Spleen (tissue), 11 donors: ENCODE data around the gene PRIMA1. TPM values are rescaled to one million over a fixed set of nuclear protein-coding genes. Genes with fewer than 3 reads are reported as not detected.

Experiments
- DNase-seq: peaks from one replicate; pipeline ENCODE4 v3.0.0-alpha.2; 2020
- H3K27ac ChIP-seq, 8 donors: fragments of 200-600 bp; sonication (generic) in 7 of 8; 1 replicate in 4 of 8; 2 replicates in 4 of 8; pipeline versions ENCODE4 v1.5.0 to v1.8.0; 2016 to 2021; ENCODE audit warnings: inconsistent platforms in 4 of 8, mild to moderate bottlenecking in 4 of 8, moderate library complexity in 1 of 8
- H3K27me3 ChIP-seq, 7 donors: fragments of 200-600 bp; sonication (generic) in 6 of 7; replicated peaks in 1 of 7; 1 replicate in 4 of 7; 2 replicates in 3 of 7; pipeline versions ENCODE4 v1.5.0 to v1.8.0; 2016 to 2021; ENCODE audit warnings: inconsistent platforms in 3 of 7, mild to moderate bottlenecking in 1 of 7
- H3K36me3 ChIP-seq, 6 donors: fragments of 200-600 bp; sonication (generic) in 5 of 6; 1 replicate in 4 of 6; 2 replicates in 2 of 6; pipeline versions ENCODE4 v1.5.0 to v1.8.0; 2016 to 2021; ENCODE audit warnings: inconsistent platforms in 2 of 6
- H3K4me1 ChIP-seq, 6 donors: fragments of 200-600 bp; sonication (generic) in 5 of 6; 1 replicate in 3 of 6; 2 replicates in 3 of 6; pipeline versions ENCODE4 v1.5.0 to v1.8.0; 2016 to 2021; ENCODE audit warnings: inconsistent platforms in 3 of 6
- H3K4me3 ChIP-seq, 8 donors: fragments of 200-600 bp; sonication (generic) in 7 of 8; 1 replicate in 4 of 8; 2 replicates in 4 of 8; pipeline versions ENCODE4 v1.5.0 to v1.8.0; 2016 to 2021; ENCODE audit warnings: inconsistent platforms in 4 of 8, mild to moderate bottlenecking in 4 of 8, moderate library complexity in 2 of 8
- H3K9me3 ChIP-seq, 8 donors: fragments of 200-600 bp; sonication (generic) in 7 of 8; 1 replicate in 4 of 8; 2 replicates in 4 of 8; pipeline versions ENCODE4 v1.5.0 to v1.8.0; 2016 to 2021; ENCODE audit warnings: inconsistent platforms in 4 of 8
- POLR2A ChIP-seq, 3 donors: fragments of 450-650 bp; IDR thresholded peaks; one replicate each; pipeline ENCODE4 v1.5.1; 2017; ENCODE audit warnings: antibody characterized with exemption in 3 of 3, mild to moderate bottlenecking in 1 of 3
- POLR2AphosphoS5 ChIP-seq, 3 donors: sonication (generic); formaldehyde crosslinking; IDR thresholded peaks; one replicate each; pipeline ENCODE4 v1.5.1; 2017; ENCODE audit warnings: antibody characterized with exemption in 3 of 3
- WGBS, 5 donors: extraction: QIAGEN DNeasy Blood & Tissue Kit in 3 of 5; methylation state at CpG; one replicate each; pipeline versions ENCODE4 v1.1.5 to v1.1.7; 2013 to 2018; 5-methylcytosine and 5-hydroxymethylcytosine counted together
- intact Hi-C: fragments of 100-400 bp; cut with DNase I; formaldehyde crosslinking; loops from one replicate; pipeline ENCODE4 v1.15.0; 2023; ENCODE audit warnings: low total_unique reads
- polyA plus RNA-seq, 3 donors: library from polyadenylated mRNA; stranded (reverse); fragments of 200-250 nt; gene quantifications; one replicate each; pipeline ENCODE4 v1.2.1, GENCODE V29; 2013
- total RNA-seq, 7 donors: library from RNA; depleted of rRNA in 3 of 7; stranded (reverse); fragments of >200 nt in 3 of 7; fragmentation: NEBNext Ultra II Directional in 4 of 7; extraction: Animal tissue kit (Norgen Biotek cat#: 25700) in 4 of 7; gene quantifications; one replicate each; pipeline versions ENCODE4 v1.1.0 to v1.2.1, GENCODE V29; 2016 to 2021
- TF ChIP-seq, protein P1 (sequence below), 11 experiments: fragments of 200-600 bp in 7 of 11; fragments of 450-650 bp in 4 of 11; sonication (generic) in 4 of 11; IDR thresholded peaks in 8 of 11; conservative IDR thresholded peaks in 3 of 11; 1 replicate in 7 of 11; 2 replicates in 4 of 11; pipeline versions ENCODE4 v1.4.0 to v1.8.0; 2016 to 2021; ENCODE audit warnings: antibody characterized with exemption in 11 of 11, inconsistent platforms in 4 of 11, mild to moderate bottlenecking in 1 of 11
- donor health status: healthy with polysubstance abuse.
- donor health status: DM: no; HTN: no; CAD: no; lungs with moderate emphysema.
- donor health status: DM: no; HTN: no; CAD: no.
- donor health status: Bipolar disorder and iron deficiency.
- donor health status: healthy.
- donor health status: DM: no; HTN: no; CAD: no.
- donor health status: DM: yes; HTN: yes; CAD: no.

Gene PRIMA1
- total and polyA plus RNA-seq, 10 donors: 0.09 to 2.0 (median 0.23) TPM; not detected in 4

DNA sequence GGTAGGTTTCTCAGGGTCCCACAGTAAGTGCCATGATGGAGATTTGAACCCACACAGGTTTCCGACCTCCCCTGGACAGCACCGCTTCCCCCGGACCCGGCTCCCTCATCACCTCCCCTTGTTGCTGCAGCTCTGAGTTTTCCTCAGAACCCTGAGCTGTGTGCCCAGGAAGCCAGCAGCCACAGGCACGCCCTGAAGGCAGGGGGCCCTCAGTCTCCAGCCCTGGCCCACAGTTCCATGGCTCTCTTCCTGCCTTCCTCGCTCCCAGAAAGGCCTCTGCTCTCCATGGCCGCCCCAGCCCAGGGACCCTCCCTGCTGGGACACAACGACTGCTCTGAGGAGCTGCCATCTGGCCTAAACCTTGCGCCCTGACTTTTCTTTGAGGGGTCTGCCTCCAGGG is 35.8 kb upstream of the PRIMA1 start:
- TF ChIP-seq POLR2AphosphoS5 (IDR thresholded peaks at IDR 0.05) (no peak), POLR2A (IDR thresholded peaks at IDR 0.05) (no peak)
- TF ChIP-seq, protein P1, sequence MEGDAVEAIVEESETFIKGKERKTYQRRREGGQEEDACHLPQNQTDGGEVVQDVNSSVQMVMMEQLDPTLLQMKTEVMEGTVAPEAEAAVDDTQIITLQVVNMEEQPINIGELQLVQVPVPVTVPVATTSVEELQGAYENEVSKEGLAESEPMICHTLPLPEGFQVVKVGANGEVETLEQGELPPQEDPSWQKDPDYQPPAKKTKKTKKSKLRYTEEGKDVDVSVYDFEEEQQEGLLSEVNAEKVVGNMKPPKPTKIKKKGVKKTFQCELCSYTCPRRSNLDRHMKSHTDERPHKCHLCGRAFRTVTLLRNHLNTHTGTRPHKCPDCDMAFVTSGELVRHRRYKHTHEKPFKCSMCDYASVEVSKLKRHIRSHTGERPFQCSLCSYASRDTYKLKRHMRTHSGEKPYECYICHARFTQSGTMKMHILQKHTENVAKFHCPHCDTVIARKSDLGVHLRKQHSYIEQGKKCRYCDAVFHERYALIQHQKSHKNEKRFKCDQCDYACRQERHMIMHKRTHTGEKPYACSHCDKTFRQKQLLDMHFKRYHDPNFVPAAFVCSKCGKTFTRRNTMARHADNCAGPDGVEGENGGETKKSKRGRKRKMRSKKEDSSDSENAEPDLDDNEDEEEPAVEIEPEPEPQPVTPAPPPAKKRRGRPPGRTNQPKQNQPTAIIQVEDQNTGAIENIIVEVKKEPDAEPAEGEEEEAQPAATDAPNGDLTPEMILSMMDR (IDR thresholded peaks at IDR 0.05 in 8 of 11, conservative IDR thresholded peaks at IDR 0.05 in 3 of 11): no peak
- Histone ChIP-seq H3K36me3 (no peaks in the 10 kb centered on the region), H3K27ac (no peak overlapping the region), H3K9me3 (no peaks in the 10 kb centered on the region), H3K4me3 (no peak overlapping the region), H3K4me1 (no peaks in the 10 kb centered on the region), H3K27me3 (peaks cover 0 to 37% (median 12%) of the 10 kb centered on the region in 7 donors)
- intact Hi-C loops: no loop called here
- DNase-seq: no peak
- 62 to 72% (median 71%) methylated on average over 8 to 9 of the region's 9 CpGs for WGBS, 5 donors

DNA sequence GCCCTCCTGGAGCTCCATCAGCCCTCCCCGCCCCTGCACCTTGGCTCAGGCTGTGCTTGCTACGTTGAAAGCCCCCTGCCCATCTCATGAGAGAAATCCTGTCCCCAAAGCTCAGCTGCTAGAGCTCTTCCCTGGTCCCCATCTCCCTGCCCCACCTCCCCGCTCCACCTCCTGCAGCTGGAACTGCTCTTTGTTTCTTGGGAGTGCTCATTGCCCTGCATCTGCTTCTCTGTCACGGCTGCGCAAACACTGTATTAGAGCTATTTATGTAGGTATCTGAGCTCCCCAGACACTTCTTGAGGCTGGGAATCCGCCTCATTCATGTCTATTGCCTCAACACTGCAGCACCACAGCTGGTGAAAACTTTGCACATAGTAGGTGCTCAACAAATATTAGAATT is 32.8 kb upstream of the PRIMA1 start:
- no peak for DNase-seq
- WGBS, 5 donors: 73 to 79% (median 76%) methylated on average over 6 of the region's 6 CpGs
- Histone ChIP-seq H3K4me1 (no peaks in the 10 kb centered on the region), H3K27me3 (peaks cover 0 to 31% (median 12%) of the 10 kb centered on the region in 7 donors), H3K27ac (no peak overlapping the region), H3K4me3 (no peak overlapping the region), H3K36me3 (no peaks in the 10 kb centered on the region), H3K9me3 (peaks cover 0 to 5% (median 1%) of the 10 kb centered on the region in 8 donors)
- TF ChIP-seq POLR2AphosphoS5 (IDR thresholded peaks at IDR 0.05): no peak
- TF ChIP-seq POLR2A (IDR thresholded peaks at IDR 0.05): no peak
- TF ChIP-seq, protein P1 (IDR thresholded peaks at IDR 0.05 in 8 of 11, conservative IDR thresholded peaks at IDR 0.05 in 3 of 11): no peak
- intact Hi-C loops: no loop called here

DNA sequence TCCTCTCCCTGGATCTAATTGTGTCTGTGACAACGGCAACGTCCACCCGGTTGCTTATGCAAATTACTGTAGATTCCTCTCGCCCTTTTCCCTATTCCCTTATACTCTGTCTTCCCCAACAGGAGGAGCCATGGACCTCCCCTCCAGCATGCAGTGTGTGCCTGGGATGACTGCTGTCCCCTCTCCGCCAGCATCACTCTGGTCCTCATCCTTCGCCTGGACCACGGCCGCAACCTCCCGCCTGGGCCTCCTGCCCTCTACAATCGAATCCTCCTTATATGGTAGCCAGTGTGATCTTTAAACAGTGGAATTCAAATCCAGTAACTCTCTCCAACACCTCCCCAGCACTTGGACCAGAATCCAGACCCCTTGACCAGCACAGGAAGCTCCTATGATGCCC is 30.6 kb upstream of the PRIMA1 start:
- DNase-seq: no peak
- intact Hi-C loops: no loop called here
- WGBS, 5 donors: 86 to 94% (median 92%) methylated on average over 10 of the region's 10 CpGs

DNA sequence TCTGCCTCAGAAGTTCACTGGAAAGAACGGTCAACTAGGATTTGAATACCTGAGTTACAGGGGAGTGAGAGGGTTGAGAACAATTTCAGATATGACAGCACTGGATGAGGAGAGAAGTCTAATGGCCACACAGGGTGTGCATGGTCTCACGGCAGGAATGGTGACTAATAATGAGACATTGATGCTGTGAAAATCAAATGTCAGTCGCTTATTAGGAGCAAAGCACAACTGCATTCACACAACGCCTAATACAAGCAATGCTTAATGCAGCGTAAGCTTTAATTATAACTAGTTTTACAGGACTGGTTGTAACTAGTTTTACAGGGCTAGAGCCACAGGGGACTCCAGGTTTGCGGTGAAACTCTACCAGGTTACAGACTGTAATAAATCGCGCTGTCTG is 23.4 kb upstream of the PRIMA1 start:
- intact Hi-C loops: no loop called here
- H3K27ac ChIP-seq: no peak overlapping the region
- H3K36me3 ChIP-seq: no peaks in the 10 kb centered on the region
- TF ChIP-seq POLR2A (IDR thresholded peaks at IDR 0.05) (no peak), POLR2AphosphoS5 (IDR thresholded peaks at IDR 0.05) (no peak)
- TF ChIP-seq, protein P1 (IDR thresholded peaks at IDR 0.05 in 8 of 11, conservative IDR thresholded peaks at IDR 0.05 in 3 of 11): no peak
- no peaks in the 10 kb centered on the region for H3K4me1 ChIP-seq
- H3K27me3 ChIP-seq: peaks cover 0 to 13% (median 0%) of the 10 kb centered on the region in 7 donors
- WGBS, 5 donors: 77 to 85% (median 81%) methylated on average over 8 of the region's 8 CpGs
- peaks cover 0 to 57% (median 35%) of the 10 kb centered on the region in 8 donors for H3K9me3 ChIP-seq
- H3K4me3 ChIP-seq: no peak overlapping the region
- no peak for DNase-seq

More for the DNA sequence above, 30.6 kb upstream of the PRIMA1 start:
- H3K4me1 ChIP-seq: no peaks in the 10 kb centered on the region
- H3K36me3 ChIP-seq: no peaks in the 10 kb centered on the region
- peaks cover 0 to 27% (median 23%) of the 10 kb centered on the region in 8 donors for H3K9me3 ChIP-seq
- no peak overlapping the region for H3K27ac ChIP-seq
- TF ChIP-seq, protein P1 (IDR thresholded peaks at IDR 0.05 in 8 of 11, conservative IDR thresholded peaks at IDR 0.05 in 3 of 11): no peak
- TF ChIP-seq POLR2A (IDR thresholded peaks at IDR 0.05) (no peak), POLR2AphosphoS5 (IDR thresholded peaks at IDR 0.05) (no peak)
- no peak overlapping the region for H3K4me3 ChIP-seq
- H3K27me3 ChIP-seq: peaks cover 0 to 9% (median 0%) of the 10 kb centered on the region in 7 donors
